ENCODE measurements around the gene RAB42. TPM values are rescaled to one million over a fixed set of nuclear protein-coding genes. Genes with fewer than 3 reads are reported as not detected.

Gene RAB42
- total RNA-seq, 1 experiment from 2014 or later: 12.6 TPM

DNA sequence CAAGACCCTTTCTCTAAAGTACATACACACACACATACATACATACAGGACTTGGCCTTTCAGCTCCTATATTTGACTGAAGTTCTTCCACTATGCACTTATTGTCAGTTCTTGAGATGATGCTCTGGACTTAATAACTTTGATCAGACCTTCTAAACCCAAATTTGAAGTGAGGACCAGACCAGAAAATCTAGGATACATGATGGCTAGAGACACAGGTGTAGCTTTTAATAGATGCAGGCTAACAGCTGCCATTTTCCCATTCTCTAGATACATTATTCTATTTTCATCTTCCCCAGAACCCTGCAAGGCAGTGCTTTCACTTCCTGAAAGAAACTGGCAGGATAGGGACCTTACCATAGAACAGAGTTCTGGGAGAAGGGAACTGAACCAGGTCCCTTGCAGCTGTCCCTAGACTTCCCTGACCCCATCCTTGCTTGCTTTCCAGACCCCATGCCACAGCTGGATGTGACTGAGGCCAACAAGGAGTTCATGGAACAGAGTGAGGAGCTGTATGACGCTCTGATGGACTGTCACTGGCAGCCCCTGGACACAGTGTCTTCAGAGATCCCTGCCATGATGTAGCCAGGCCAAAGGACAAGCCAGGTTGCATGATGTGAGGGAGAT is 14.9 kb upstream of the RAB42 start (continued):
- TF ChIP-seq, protein P1, sequence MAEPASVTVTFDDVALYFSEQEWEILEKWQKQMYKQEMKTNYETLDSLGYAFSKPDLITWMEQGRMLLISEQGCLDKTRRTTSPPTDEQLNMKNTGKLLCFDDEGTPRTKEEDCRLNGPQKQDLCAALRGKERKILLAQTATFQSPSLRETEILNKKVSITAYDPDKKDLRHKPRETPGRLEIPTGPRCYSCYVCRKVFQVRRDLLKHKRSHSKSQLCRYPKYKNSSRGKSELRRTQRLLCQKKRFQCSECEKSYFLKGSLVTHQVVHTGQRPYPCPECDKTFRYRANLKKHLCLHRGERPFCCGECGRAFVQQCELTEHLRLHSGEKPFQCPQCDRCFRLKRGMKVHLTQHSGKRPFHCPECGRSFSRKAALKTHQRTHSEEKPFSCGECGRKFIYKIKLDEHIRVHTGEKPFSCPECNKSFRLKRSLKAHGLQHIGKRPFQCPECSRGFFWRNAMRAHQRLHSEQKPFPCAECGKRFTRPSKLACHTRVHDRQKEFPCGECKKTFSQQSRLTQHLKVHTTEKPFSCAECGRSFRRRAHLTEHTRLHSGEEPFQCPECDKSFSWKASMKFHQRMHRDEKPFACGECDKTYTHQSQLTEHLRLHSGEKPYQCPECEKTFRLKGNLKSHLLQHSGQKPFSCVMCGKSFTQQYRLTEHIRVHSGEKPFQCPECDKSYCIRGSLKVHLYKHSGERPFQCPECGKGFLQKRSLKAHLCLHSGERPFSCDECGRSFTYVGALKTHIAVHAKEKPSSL (CRISPR knock-in tag; conservative IDR thresholded peaks at IDR 0.05): peak; percentile 75; the same call in 1 of the 2 replicates
- 0 out of 2 replicates have a peak, but pooled peaks have one; percentile 36 for TF ChIP-seq ATF1 (CRISPR knock-in tag; IDR thresholded peaks at IDR 0.05)
- TF ChIP-seq, protein P2, sequence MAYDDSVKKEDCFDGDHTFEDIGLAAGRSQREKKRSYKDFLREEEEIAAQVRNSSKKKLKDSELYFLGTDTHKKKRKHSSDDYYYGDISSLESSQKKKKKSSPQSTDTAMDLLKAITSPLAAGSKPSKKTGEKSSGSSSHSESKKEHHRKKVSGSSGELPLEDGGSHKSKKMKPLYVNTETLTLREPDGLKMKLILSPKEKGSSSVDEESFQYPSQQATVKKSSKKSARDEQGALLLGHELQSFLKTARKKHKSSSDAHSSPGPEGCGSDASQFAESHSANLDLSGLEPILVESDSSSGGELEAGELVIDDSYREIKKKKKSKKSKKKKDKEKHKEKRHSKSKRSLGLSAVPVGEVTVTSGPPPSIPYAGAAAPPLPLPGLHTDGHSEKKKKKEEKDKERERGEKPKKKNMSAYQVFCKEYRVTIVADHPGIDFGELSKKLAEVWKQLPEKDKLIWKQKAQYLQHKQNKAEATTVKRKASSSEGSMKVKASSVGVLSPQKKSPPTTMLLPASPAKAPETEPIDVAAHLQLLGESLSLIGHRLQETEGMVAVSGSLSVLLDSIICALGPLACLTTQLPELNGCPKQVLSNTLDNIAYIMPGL (CRISPR knock-in tag; IDR thresholded peaks at IDR 0.05): 0 out of 2 replicates have a peak, but pooled peaks have one; percentile 21
- TF ChIP-seq MLX (CRISPR knock-in tag; IDR thresholded peaks at IDR 0.05): 0 out of 2 replicates have a peak, but pooled peaks have one; percentile 64
- 0 out of 2 replicates have a peak, but pooled peaks have one; percentile 70 for TF ChIP-seq PRRX2 (CRISPR knock-in tag; IDR thresholded peaks at IDR 0.05)
- TF ChIP-seq, protein P3, sequence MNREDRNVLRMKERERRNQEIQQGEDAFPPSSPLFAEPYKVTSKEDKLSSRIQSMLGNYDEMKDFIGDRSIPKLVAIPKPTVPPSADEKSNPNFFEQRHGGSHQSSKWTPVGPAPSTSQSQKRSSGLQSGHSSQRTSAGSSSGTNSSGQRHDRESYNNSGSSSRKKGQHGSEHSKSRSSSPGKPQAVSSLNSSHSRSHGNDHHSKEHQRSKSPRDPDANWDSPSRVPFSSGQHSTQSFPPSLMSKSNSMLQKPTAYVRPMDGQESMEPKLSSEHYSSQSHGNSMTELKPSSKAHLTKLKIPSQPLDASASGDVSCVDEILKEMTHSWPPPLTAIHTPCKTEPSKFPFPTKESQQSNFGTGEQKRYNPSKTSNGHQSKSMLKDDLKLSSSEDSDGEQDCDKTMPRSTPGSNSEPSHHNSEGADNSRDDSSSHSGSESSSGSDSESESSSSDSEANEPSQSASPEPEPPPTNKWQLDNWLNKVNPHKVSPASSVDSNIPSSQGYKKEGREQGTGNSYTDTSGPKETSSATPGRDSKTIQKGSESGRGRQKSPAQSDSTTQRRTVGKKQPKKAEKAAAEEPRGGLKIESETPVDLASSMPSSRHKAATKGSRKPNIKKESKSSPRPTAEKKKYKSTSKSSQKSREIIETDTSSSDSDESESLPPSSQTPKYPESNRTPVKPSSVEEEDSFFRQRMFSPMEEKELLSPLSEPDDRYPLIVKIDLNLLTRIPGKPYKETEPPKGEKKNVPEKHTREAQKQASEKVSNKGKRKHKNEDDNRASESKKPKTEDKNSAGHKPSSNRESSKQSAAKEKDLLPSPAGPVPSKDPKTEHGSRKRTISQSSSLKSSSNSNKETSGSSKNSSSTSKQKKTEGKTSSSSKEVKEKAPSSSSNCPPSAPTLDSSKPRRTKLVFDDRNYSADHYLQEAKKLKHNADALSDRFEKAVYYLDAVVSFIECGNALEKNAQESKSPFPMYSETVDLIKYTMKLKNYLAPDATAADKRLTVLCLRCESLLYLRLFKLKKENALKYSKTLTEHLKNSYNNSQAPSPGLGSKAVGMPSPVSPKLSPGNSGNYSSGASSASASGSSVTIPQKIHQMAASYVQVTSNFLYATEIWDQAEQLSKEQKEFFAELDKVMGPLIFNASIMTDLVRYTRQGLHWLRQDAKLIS (CRISPR knock-in tag; IDR thresholded peaks at IDR 0.05; ENCODE audit: borderline replicate concordance): 0 out of 2 replicates have a peak, but pooled peaks have one; percentile 40
- TF ChIP-seq EMX1 (CRISPR knock-in tag; IDR thresholded peaks at IDR 0.05): 0 out of 2 replicates have a peak, but pooled peaks have one; percentile 34
- peak; percentile 28; the same call in 1 of the 2 replicates for TF ChIP-seq NFE2L1 (CRISPR knock-in tag; IDR thresholded peaks at IDR 0.05)

- no peak for DNase-seq (ENCODE audit: low spot score)
- Mint-ChIP-seq H3K27ac (peak overlapping the region; percentile 51), H3K36me3 (peaks cover 52% of the 10 kb centered on the region), H3K4me3 (no peak overlapping the region), H3K9me3 (no peaks in the 10 kb centered on the region), H3K27me3 (ENCODE audit: low read depth) (no peaks in the 10 kb centered on the region), H3K4me1 (peaks cover 20% of the 10 kb centered on the region)
- peak; percentile 2; the same call in 1 of the 2 replicates for ATAC-seq
- ChIA-PET CTCF (interaction anchor here (1.0 to 1.4 kb wide), 3 partner anchors 24 to 26 kb away, joined by 3 to 7 read pairs (median 5); no protein-coding TSS in a partner anchor), POLR2A (interaction anchor here (0.6 to 1.0 kb wide), 2 partner anchors 59 to 67 kb away, joined by 3 read pairs; no protein-coding TSS in a partner anchor)
- TF ChIP-seq JAZF1 (CRISPR knock-in tag; IDR thresholded peaks at IDR 0.05) (no peak), ZNF671 (CRISPR knock-in tag; IDR thresholded peaks at IDR 0.05) (peak; percentile 77; the same call in 1 of the 2 replicates), ETV6 (CRISPR knock-in tag; IDR thresholded peaks at IDR 0.05) (no peak), NFATC4 (CRISPR knock-in tag; IDR thresholded peaks at IDR 0.05) (0 out of 2 replicates have a peak, but pooled peaks have one; percentile 45), RORB (CRISPR knock-in tag; IDR thresholded peaks at IDR 0.05) (no peak), JUN (CRISPR knock-in tag; IDR thresholded peaks at IDR 0.05) (no peak), NFYB (CRISPR knock-in tag; conservative IDR thresholded peaks at IDR 0.05; ENCODE audit: low read depth) (no peak), ZNF416 (CRISPR knock-in tag; IDR thresholded peaks at IDR 0.05) (peak; percentile 10; the same call in 1 of the 2 replicates), TP53 (CRISPR knock-in tag; IDR thresholded peaks at IDR 0.05) (no peak), FOXJ3 (CRISPR knock-in tag; IDR thresholded peaks at IDR 0.05; ENCODE audit: borderline replicate concordance) (no peak), ZNF232 (CRISPR knock-in tag; IDR thresholded peaks at IDR 0.05) (0 out of 2 replicates have a peak, but pooled peaks have one; percentile 7), PRRX2 (CRISPR knock-in tag; IDR thresholded peaks at IDR 0.05) (peak; percentile 35), SOX15 (CRISPR knock-in tag; IDR thresholded peaks at IDR 0.05) (no peak), MLX (CRISPR knock-in tag; IDR thresholded peaks at IDR 0.05) (no peak)
- TF ChIP-seq, protein P1 (CRISPR knock-in tag; conservative IDR thresholded peaks at IDR 0.05): 0 out of 2 replicates have a peak, but pooled peaks have one; percentile 30
- TF ChIP-seq, protein P4, sequence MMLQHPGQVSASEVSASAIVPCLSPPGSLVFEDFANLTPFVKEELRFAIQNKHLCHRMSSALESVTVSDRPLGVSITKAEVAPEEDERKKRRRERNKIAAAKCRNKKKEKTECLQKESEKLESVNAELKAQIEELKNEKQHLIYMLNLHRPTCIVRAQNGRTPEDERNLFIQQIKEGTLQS (CRISPR knock-in tag; conservative IDR thresholded peaks at IDR 0.05): no peak
Observed at GRCh38 chr1:28577738-28578536, 14.1 kb upstream of the RAB42 start.

Data from WTC11 (cell line).